Smooth muscle cell (in vitro differentiated cells): Measurements from ENCODE around the gene CEP43. TPM values are rescaled to one million over a fixed set of nuclear protein-coding genes. Genes with fewer than 3 reads are reported as not detected.

Experiments
- DNase-seq: peaks from one replicate; lab custom pipeline; 2025; ENCODE audit not compliant: unreplicated experiment; lab: John Stamatoyannopoulos, UW
- H2AFZ ChIP-seq: fragments of 200-600 bp; sonication (generic); 2 replicates; pipeline ENCODE4 v1.6.0; 2016; ENCODE audit warnings: antibody characterized with exemption, low read depth, mild to moderate bottlenecking
- H3F3A ChIP-seq: fragments of 200-600 bp; sonication (generic); 2 replicates; pipeline ENCODE4 v1.6.0; 2017; ENCODE audit warnings: antibody characterized with exemption, low read depth
- H3K27ac ChIP-seq: fragments of 200-600 bp; sonication (generic); 2 replicates; pipeline ENCODE4 v1.5.1; 2016; ENCODE audit warnings: low read depth, mild to moderate bottlenecking
- H3K27me3 ChIP-seq: fragments of 200-600 bp; sonication (generic); 2 replicates; pipeline ENCODE4 v1.6.1; 2016; ENCODE audit warnings: low read depth, mild to moderate bottlenecking
- H3K36me3 ChIP-seq: fragments of 200-600 bp; sonication (generic); 2 replicates; pipeline ENCODE4 v1.5.1; 2016; ENCODE audit warnings: low read depth
- H3K4me1 ChIP-seq: fragments of 200-600 bp; sonication (generic); 2 replicates; pipeline ENCODE4 v1.5.1; 2016; ENCODE audit warnings: low read depth
- H3K4me2 ChIP-seq: fragments of 200-600 bp; sonication (generic); 2 replicates; pipeline ENCODE4 v1.6.0; 2016; ENCODE audit warnings: mild to moderate bottlenecking
- H3K4me3 ChIP-seq: fragments of 200-600 bp; sonication (generic); 2 replicates; pipeline ENCODE4 v1.5.1; 2016; ENCODE audit warnings: mild to moderate bottlenecking
- H3K79me2 ChIP-seq: fragments of 200-600 bp; sonication (generic); 2 replicates; pipeline ENCODE4 v1.6.0; 2016; ENCODE audit warnings: low read depth, mild to moderate bottlenecking
- H3K9ac ChIP-seq: fragments of 200-600 bp; sonication (generic); 2 replicates; pipeline ENCODE4 v1.6.0; 2016; ENCODE audit warnings: low read depth
- H3K9me3 ChIP-seq: fragments of 200-600 bp; sonication (generic); replicated peaks from 2 replicates; pipeline ENCODE4 v1.5.1; 2016; ENCODE audit warnings: low read depth
- H4K20me1 ChIP-seq: fragments of 200-600 bp; sonication (generic); 2 replicates; pipeline ENCODE4 v1.6.0; 2016; ENCODE audit warnings: low read depth
- CTCF ChIP-seq: fragments of 200-600 bp; sonication (generic); IDR thresholded peaks from 2 replicates; pipeline ENCODE4 v1.5.1; 2017; ENCODE audit warnings: borderline replicate concordance, mild to moderate bottlenecking, antibody characterized with exemption; ENCODE audit not compliant: insufficient read depth, poor library complexity, severe bottlenecking
- WGBS: methylation state at CpG from one replicate; pipeline ENCODE4 v1.1.7; 2016; ENCODE audit warnings: low lambda C conversion rate; 5-methylcytosine and 5-hydroxymethylcytosine counted together
- polyA plus RNA-seq: library from polyadenylated mRNA; unstranded; fragments of >200 nt; fragmentation: Nextera tagmentation; extraction: Ambion mirVana; gene quantifications from 2 replicates; pipeline ENCODE4 v1.2.1, GENCODE V29; 2016
- total RNA-seq: library from RNA; depleted of rRNA; stranded (reverse); fragments of >200 nt; gene quantifications from 2 replicates; pipeline ENCODE4 v1.2.3, GENCODE V29; 2014

The CEP43 gene
- total and polyA plus RNA-seq, 2 experiments from 2014 or later = 13.2 to 16.0 TPM

GRCh38 chr6:166999884-167000253, 672 bp downstream of the CEP43 start:
- peak overlapping the region; percentile 96 for H2AFZ ChIP-seq
- H3K4me3 ChIP-seq = peak overlapping the region; percentile 86
- peaks cover 7% of the 10 kb centered on the region for H3K36me3 ChIP-seq
- no peak for DNase-seq
- no peaks in the 10 kb centered on the region for H3K27me3 ChIP-seq
- TF ChIP-seq CTCF = no peak
- no peaks in the 10 kb centered on the region for H3F3A ChIP-seq
- H3K9ac ChIP-seq = peak overlapping the region; percentile 77
- H3K79me2 ChIP-seq = peaks cover 27% of the 10 kb centered on the region
- H3K4me1 ChIP-seq = peaks cover 11% of the 10 kb centered on the region
- peak overlapping the region; percentile 93 for H3K4me2 ChIP-seq
- no peaks in the 10 kb centered on the region for H3K9me3 ChIP-seq
- H3K27ac ChIP-seq = peak overlapping the region; percentile 76
- WGBS = 6% methylated on average over 10 of the region's 10 CpGs
- peaks cover 3% of the 10 kb centered on the region for H4K20me1 ChIP-seq

GRCh38 chr6:167000759-167001158, 1.6 kb downstream of the CEP43 start:
- DNase-seq = no peak
- TF ChIP-seq CTCF = no peak
- Histone ChIP-seq H3K4me3 (peak overlapping the region; percentile 86), H3K4me2 (peak overlapping the region; percentile 93), H2AFZ (no peak overlapping the region), H3K27ac (no peak overlapping the region), H3K79me2 (peaks cover 27% of the 10 kb centered on the region), H3K9ac (no peak overlapping the region), H3K36me3 (peaks cover 7% of the 10 kb centered on the region), H3K27me3 (no peaks in the 10 kb centered on the region), H3K9me3 (no peaks in the 10 kb centered on the region), H3K4me1 (peaks cover 11% of the 10 kb centered on the region), H3F3A (no peaks in the 10 kb centered on the region), H4K20me1 (peaks cover 3% of the 10 kb centered on the region)
- WGBS = 93% methylated on average over 2 of the region's 2 CpGs

GRCh38 chr6:167005350-167006159, 6.4 kb downstream of the CEP43 start:
- H3K9me3 ChIP-seq = no peaks in the 10 kb centered on the region
- H2AFZ ChIP-seq = no peak overlapping the region
- no peak overlapping the region for H3K9ac ChIP-seq
- H3F3A ChIP-seq = no peaks in the 10 kb centered on the region
- H3K27me3 ChIP-seq = no peaks in the 10 kb centered on the region
- peaks cover 14% of the 10 kb centered on the region for H3K79me2 ChIP-seq
- H3K4me3 ChIP-seq = no peak overlapping the region
- 92% methylated on average over 12 of the region's 12 CpGs for WGBS
- no peak for TF ChIP-seq CTCF
- H3K27ac ChIP-seq = no peak overlapping the region
- peaks cover 7% of the 10 kb centered on the region for H3K36me3 ChIP-seq
- H4K20me1 ChIP-seq = peaks cover 3% of the 10 kb centered on the region
- H3K4me2 ChIP-seq = no peak overlapping the region
- no peak for DNase-seq
- H3K4me1 ChIP-seq = peaks cover 4% of the 10 kb centered on the region

- H3K9me3 ChIP-seq = no peaks in the 10 kb centered on the region
- peaks cover under 1% of the 10 kb centered on the region for H3K79me2 ChIP-seq
- no peak overlapping the region for H3K9ac ChIP-seq
- no peak overlapping the region for H3K27ac ChIP-seq
- no peaks in the 10 kb centered on the region for H3K4me1 ChIP-seq
- no peaks in the 10 kb centered on the region for H3K27me3 ChIP-seq
- no peak overlapping the region for H3K4me2 ChIP-seq
- no peak for DNase-seq
- no peaks in the 10 kb centered on the region for H3F3A ChIP-seq
- H4K20me1 ChIP-seq = no peaks in the 10 kb centered on the region
- TF ChIP-seq CTCF = no peak
- 97% methylated on average over 4 of the region's 4 CpGs for WGBS
- H2AFZ ChIP-seq = no peak overlapping the region
- peaks cover 11% of the 10 kb centered on the region for H3K36me3 ChIP-seq
- H3K4me3 ChIP-seq = no peak overlapping the region
These were observed 8.8 kb downstream of the CEP43 start for GRCh38 chr6:167007985-167008384.
